Raji (cell line): Measurements from ENCODE around the gene RNF169.

Experiments used
- POLR2A ChIP-seq: IDR thresholded peaks from 2 replicates; pipeline ENCODE4 v1.6.1; 2011; ENCODE audit warnings: low read depth, low read length, control low read depth; ENCODE audit not compliant: insufficient read depth

The RNF169 gene

DNA sequence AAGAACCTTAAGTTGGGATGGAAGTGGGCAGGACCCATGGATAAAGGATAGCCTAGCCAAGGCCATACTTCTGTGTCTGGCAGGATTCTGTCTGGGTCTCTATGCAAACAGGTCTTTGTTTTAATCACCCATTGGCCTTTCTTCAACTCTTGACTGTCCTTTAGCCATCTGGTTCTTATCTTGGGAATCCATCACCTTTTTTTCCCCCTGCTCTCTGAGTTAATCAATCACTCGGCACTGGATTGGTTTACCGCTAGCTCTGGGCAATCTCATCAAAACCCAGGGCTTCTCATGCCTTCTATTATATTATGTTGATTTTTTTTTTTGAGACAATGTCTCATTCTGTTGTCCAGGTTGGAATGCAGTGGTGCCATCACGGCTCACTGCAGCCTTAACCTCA, 1.8 kb upstream of the RNF169 start:
- TF ChIP-seq POLR2A: no peak

DNA sequence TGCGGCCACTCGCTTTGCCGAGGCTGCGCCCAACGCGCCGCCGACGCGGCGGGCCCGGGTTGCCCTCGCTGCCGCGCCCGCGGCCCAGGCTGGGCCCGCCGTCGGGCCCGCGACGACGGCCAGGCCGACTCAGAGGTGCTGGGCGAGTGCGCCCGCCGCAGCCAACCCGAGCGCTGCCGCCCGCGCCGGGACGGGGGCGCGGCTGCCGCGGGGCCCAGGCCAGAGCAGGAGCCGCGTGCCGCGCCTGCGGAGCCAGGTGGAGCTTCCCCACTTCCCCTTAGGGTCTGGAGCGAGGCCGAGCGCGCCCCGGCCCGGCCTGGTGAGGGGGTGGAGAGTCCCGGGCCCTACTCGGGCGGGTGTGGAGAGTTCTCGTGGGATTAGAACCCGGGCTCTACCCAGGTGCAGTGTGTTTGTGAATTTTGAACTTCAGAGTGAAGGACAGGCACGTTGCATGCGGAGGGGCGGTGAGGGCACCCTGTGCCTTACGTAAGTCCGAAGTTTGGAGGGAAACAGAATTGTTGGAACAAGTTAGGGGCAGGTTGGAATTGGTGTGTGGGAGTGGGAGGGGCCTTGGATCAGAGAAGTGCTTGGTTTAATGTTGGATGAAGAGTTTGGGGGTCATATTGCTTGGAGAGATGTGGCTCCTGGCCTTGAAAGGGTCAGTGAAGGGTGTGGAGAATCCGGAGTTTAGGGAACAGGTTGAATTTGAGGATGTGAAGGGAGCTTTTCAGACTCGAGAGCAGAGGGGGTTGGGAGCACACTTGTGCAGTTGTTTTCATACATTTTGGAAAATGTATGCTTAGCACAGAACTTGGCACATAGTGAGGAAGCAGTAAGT, 697 bp downstream of the RNF169 start:
- peak; percentile 48; the same call in 1 of the 2 replicates for TF ChIP-seq POLR2A

GRCh38 chr11:74749965-74750296, 1.3 kb downstream of the RNF169 start:
- TF ChIP-seq POLR2A: no peak

DNA sequence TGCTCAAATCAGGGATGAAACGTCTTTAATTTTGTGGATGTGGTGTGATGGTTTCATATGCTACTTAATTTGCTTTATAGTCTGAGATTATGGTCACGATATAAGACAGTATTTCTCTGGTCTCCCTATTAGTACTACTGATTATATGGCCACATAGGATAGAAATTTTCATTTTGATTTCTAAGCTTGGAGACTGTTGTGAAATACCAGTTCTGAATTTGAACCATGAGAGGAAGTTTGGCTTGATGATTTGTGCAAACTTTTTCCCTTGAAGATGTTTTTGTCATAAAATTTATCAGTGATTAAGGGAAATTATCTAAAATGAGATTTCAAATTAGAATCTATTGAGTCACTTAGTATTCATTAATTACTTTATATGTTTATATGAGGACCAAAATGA, 2.7 kb downstream of the RNF169 start:
- TF ChIP-seq POLR2A: no peak

DNA sequence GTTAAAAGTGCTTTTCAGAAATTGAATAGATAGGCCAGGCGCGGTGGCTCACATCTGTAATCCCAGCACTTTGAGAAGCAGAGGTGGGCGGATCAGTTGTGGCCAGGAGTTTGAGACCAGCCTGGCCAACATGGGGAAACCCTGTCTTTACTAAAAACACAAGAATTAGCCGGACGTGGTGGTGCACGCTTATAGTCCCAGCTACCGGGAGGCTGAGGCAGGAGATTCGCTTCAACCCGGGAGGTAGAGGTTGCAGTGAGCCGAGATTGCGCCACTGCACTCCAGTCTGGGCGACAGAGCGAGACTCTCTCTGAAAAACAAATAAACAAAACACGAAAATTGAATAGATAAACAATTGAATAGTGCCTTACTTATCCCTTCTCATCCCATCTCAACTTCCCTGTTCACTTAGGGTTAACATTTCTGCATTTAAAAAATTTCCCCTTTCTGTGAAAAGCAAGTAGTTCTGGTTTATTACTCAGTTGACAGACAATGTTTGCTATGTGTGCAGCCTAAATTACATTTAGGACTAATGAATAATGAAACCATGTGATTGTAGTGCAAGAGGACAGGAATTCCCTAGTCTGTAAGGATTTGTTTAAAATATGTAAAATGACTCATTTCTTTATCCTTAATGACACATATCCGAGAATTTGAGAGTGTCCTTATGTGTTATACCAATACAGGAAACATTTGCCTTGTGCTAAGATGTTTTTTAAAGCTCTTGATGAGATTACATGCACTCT, 6.0 kb downstream of the RNF169 start:
- TF ChIP-seq POLR2A: no peak

GRCh38 chr11:74755395-74755995, 6.8 kb downstream of the RNF169 start:
- TF ChIP-seq POLR2A: no peak

DNA sequence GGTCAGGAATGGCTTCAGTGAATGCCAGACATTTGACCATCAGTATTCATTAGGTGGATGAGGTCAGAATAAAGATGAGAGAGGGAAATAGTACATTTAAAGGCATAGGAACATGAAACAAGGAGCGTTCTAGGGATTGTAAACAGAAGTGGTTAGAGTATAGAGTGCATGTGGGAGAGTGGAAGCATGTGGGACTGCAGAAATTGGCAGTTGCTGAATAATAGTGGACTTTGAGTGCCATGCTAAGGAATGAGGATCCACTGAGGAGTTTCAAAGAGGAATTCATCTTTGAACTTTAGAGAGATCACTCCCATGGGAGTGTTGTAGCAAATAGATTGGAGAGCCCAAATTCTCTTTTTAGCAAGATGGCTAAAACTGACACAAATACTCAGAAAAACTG, 7.9 kb downstream of the RNF169 start:
- TF ChIP-seq POLR2A: no peak

DNA sequence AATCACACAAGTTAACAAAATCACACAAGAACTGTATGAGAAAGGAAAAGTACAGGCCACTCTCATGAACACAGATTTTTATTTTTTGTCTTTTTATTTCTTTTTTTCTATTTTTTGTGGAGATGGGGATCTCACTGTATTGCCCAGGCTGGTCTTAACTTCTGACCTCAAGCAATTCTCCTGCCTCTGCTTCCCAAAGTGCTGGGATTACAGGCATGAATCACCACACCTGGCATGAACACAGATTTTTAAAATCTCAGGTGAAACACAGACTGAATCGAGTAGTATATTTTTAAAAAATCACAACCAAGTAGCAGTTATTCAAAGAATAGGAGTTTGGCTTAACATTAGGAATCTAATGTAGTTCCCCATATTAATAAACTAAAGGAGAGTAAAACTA, 18.3 kb downstream of the RNF169 start:
- TF ChIP-seq POLR2A: no peak

GRCh38 chr11:74769055-74769707, 20.5 kb downstream of the RNF169 start:
- TF ChIP-seq POLR2A: no peak

- TF ChIP-seq POLR2A: no peak
Observed at GRCh38 chr11:74770456-74770855, 21.8 kb downstream of the RNF169 start.

DNA sequence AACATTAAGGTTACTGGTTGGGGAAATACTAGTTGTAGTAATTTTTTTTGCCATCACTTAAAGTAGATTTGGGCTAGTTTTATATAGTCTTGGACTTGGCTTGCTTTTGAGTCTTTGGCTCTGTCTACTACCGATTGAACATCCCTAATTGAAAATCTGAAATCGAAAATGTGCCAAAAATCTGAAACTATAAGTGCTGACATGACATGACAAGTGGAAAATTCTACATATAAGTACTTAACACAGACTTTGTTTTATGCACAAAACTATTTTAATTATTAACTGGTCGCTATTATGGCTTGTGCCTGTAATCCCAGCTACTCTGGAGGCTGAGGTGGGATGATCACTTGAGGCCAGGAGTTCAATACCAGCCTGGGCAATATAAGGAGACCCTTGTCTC, 22.5 kb downstream of the RNF169 start:
- no peak for TF ChIP-seq POLR2A

- TF ChIP-seq POLR2A: no peak
Observed at GRCh38 chr11:74773476-74773875, 24.8 kb downstream of the RNF169 start.

GRCh38 chr11:74775762-74776161, 27.1 kb downstream of the RNF169 start:
- no peak for TF ChIP-seq POLR2A

GRCh38 chr11:74776546-74776945, 27.9 kb downstream of the RNF169 start:
- TF ChIP-seq POLR2A: no peak

GRCh38 chr11:74777038-74777437, 28.4 kb downstream of the RNF169 start:
- TF ChIP-seq POLR2A: no peak
